PC-3 (cell line): ENCODE results near the gene EFL1.

Experiments
- CTCF ChIP-seq: fragments of 300-600 bp; sonication (generic); conservative IDR thresholded peaks from 2 replicates; pipeline ENCODE4 v1.5.1; 2017; ENCODE audit warnings: antibody characterized with exemption, low read depth, mild to moderate bottlenecking, low read length
- EZH2 ChIP-seq: fragments of 300-600 bp; sonication (generic); IDR thresholded peaks from one replicate; pipeline ENCODE4 v1.6.1; 2017; ENCODE audit warnings: antibody characterized with exemption, mild to moderate bottlenecking, low read length; ENCODE audit not compliant: unreplicated experiment

GRCh38 chr15:82301296-82302016 is 38.9 kb upstream of the EFL1 start:
- no peak for TF ChIP-seq EZH2
- TF ChIP-seq CTCF, result no peak
